Activated CD8-positive, alpha-beta T cell treated with anti-CD3 and anti-CD28 coated beads, Interleukin-2, amount 10 ng/mL, durations not matched to agents 7 days and 5 days (primary cell): Measurements from ENCODE around the gene KLHDC8B. TPM values are rescaled to one million over a fixed set of nuclear protein-coding genes. Genes with fewer than 3 reads are reported as not detected.
"Not testable (repeated sequence)": the region's sequence is repeated elsewhere in the genome, so short reads cannot be mapped to it uniquely, and the experiment has no call there.

Experiments
- ATAC-seq: fragments of 150-1000 bp; cut with Tn5 transposase; one replicate; pipeline ENCODE4 v1.10.0; 2021; ENCODE audit warnings: moderate library complexity
- CTCF ChIA-PET: fragments of 350-600 bp; sonication (Branson Sonifier 250); formaldehyde crosslinking; loops from one replicate; lab custom pipeline; 2021; ENCODE audit warnings: antibody characterized with exemption; lab: Charles Lee
- POLR2A ChIA-PET: fragments of 350-600 bp; sonication (Branson Sonifier 250); formaldehyde crosslinking; loops from one replicate; lab custom pipeline; 2021; ENCODE audit warnings: antibody characterized with exemption; lab: Charles Lee
- DNase-seq: peaks from one replicate; pipeline ENCODE4 v3.0.0-alpha.2; 2020
- H3K27ac Mint-ChIP-seq: one replicate; pipeline ENCODE4 v1.8.0; 2021; ENCODE audit warnings: mild to moderate bottlenecking, mixed read lengths
- H3K27me3 Mint-ChIP-seq: one replicate; pipeline ENCODE4 v1.8.0; 2021; ENCODE audit warnings: low read depth, mixed read lengths
- H3K36me3 Mint-ChIP-seq: one replicate; pipeline ENCODE4 v1.8.0; 2021; ENCODE audit warnings: low read depth, mixed read lengths
- H3K4me1 Mint-ChIP-seq: one replicate; pipeline ENCODE4 v1.8.0; 2021; ENCODE audit warnings: low read depth, mixed read lengths
- H3K4me3 Mint-ChIP-seq: one replicate; pipeline ENCODE4 v1.8.0; 2021; ENCODE audit warnings: mild to moderate bottlenecking, mixed read lengths
- H3K9me3 Mint-ChIP-seq: one replicate; pipeline ENCODE4 v1.8.0; 2022; ENCODE audit warnings: mixed read lengths; ENCODE audit not compliant: insufficient read depth
- total RNA-seq, 2 experiments: library from RNA; stranded (reverse); gene quantifications; one replicate each; pipeline ENCODE4 v1.2.3, GENCODE V29; 2021

Gene KLHDC8B
- total RNA-seq, 2 experiments from 2014 or later = 0.81 to 1.2 TPM

- peak; percentile 44 for ATAC-seq
- POLR2A ChIA-PET = no interaction called here
- CTCF ChIA-PET = no interaction called here
Observed at GRCh38 chr3:49199239-49199899, 28.0 kb downstream of the KLHDC8B start.

GRCh38 chr3:49199900-49200281 lies 28.5 kb downstream of the KLHDC8B start:
- Mint-ChIP-seq H3K4me3 (no peak overlapping the region), H3K27ac (no peak overlapping the region), H3K27me3 (peaks cover 4% of the 10 kb centered on the region), H3K9me3 (no peaks in the 10 kb centered on the region), H3K4me1 (no peaks in the 10 kb centered on the region), H3K36me3 (no peaks in the 10 kb centered on the region)
- ATAC-seq (no peak), DNase-seq (no peak)
- CTCF ChIA-PET = no interaction called here
- POLR2A ChIA-PET = no interaction called here

More at GRCh38 chr3:49199239-49199899, 28.0 kb downstream of the KLHDC8B start:
- Mint-ChIP-seq H3K4me1 (no peaks in the 10 kb centered on the region), H3K4me3 (no peak overlapping the region), H3K27me3 (peaks cover 4% of the 10 kb centered on the region), H3K9me3 (no peaks in the 10 kb centered on the region), H3K36me3 (no peaks in the 10 kb centered on the region), H3K27ac (no peak overlapping the region)
- no peak for DNase-seq

- Mint-ChIP-seq H3K36me3 (no peaks in the 10 kb centered on the region), H3K9me3 (no peaks in the 10 kb centered on the region), H3K4me1 (peaks cover 6% of the 10 kb centered on the region), H3K4me3 (no peak overlapping the region), H3K27me3 (peaks cover 7% of the 10 kb centered on the region), H3K27ac (no peak overlapping the region)
- ChIA-PET CTCF (interaction anchor here (0.6 kb wide), 1 partner anchor 56 kb away, joined by 3 read pairs; no protein-coding TSS in a partner anchor), POLR2A (no interaction called here)
- DNase-seq (no peak), ATAC-seq (no peak)
Observed at GRCh38 chr3:49213541-49213943, 42.1 kb downstream of the KLHDC8B start.

GRCh38 chr3:49213998-49214397 lies 42.6 kb downstream of the KLHDC8B start:
- CTCF ChIA-PET = interaction anchor here (0.6 to 1.2 kb wide), 2 partner anchors 57 to 126 kb away, joined by 3 read pairs; partner anchors contain the start of gene USP4

GRCh38 chr3:49216687-49217086 lies 45.3 kb downstream of the KLHDC8B start:
- H3K36me3 Mint-ChIP-seq, H3K27ac Mint-ChIP-seq, ATAC-seq, H3K4me3 Mint-ChIP-seq, POLR2A ChIA-PET, H3K27me3 Mint-ChIP-seq, H3K9me3 Mint-ChIP-seq, CTCF ChIA-PET, H3K4me1 Mint-ChIP-seq, DNase-seq: not testable (repeated sequence)

More at GRCh38 chr3:49213998-49214397, 42.6 kb downstream of the KLHDC8B start:
- POLR2A ChIA-PET = no interaction called here
- H3K27ac Mint-ChIP-seq = no peak overlapping the region
- ATAC-seq = no peak
- no peak for DNase-seq
- H3K4me3 Mint-ChIP-seq = no peak overlapping the region
- H3K27me3 Mint-ChIP-seq = peaks cover 7% of the 10 kb centered on the region
- H3K36me3 Mint-ChIP-seq = no peaks in the 10 kb centered on the region
- H3K9me3 Mint-ChIP-seq = no peaks in the 10 kb centered on the region
- peaks cover 6% of the 10 kb centered on the region for H3K4me1 Mint-ChIP-seq

- DNase-seq, CTCF ChIA-PET, H3K36me3 Mint-ChIP-seq, H3K9me3 Mint-ChIP-seq, H3K27me3 Mint-ChIP-seq, H3K4me3 Mint-ChIP-seq, ATAC-seq, POLR2A ChIA-PET, H3K4me1 Mint-ChIP-seq, H3K27ac Mint-ChIP-seq: not testable (repeated sequence)
Observed at GRCh38 chr3:49217108-49217507, 45.7 kb downstream of the KLHDC8B start.

GRCh38 chr3:49217688-49218470 lies 46.5 kb downstream of the KLHDC8B start:
- peaks cover 6% of the 10 kb centered on the region for H3K4me1 Mint-ChIP-seq
- DNase-seq = no peak
- no peaks in the 10 kb centered on the region for H3K9me3 Mint-ChIP-seq
- no peak for ATAC-seq
- peak overlapping the region; percentile 40 for H3K27ac Mint-ChIP-seq
- CTCF ChIA-PET = no interaction called here
- no peak overlapping the region for H3K4me3 Mint-ChIP-seq
- POLR2A ChIA-PET = no interaction called here
- H3K27me3 Mint-ChIP-seq = peaks cover 7% of the 10 kb centered on the region
- H3K36me3 Mint-ChIP-seq = no peaks in the 10 kb centered on the region

- POLR2A ChIA-PET, H3K4me3 Mint-ChIP-seq, H3K36me3 Mint-ChIP-seq, H3K4me1 Mint-ChIP-seq, ATAC-seq, CTCF ChIA-PET, H3K27me3 Mint-ChIP-seq, DNase-seq, H3K9me3 Mint-ChIP-seq: not testable (repeated sequence)
- H3K27ac Mint-ChIP-seq = peak overlapping the region; percentile 29
Observed at GRCh38 chr3:49218471-49218989, 47.1 kb downstream of the KLHDC8B start.

GRCh38 chr3:49219132-49219531 lies 47.7 kb downstream of the KLHDC8B start:
- CTCF ChIA-PET = no interaction called here
- peaks cover 6% of the 10 kb centered on the region for H3K4me1 Mint-ChIP-seq
- POLR2A ChIA-PET = no interaction called here

GRCh38 chr3:49220985-49221563 lies 49.7 kb downstream of the KLHDC8B start:
- not testable (repeated sequence) for H3K27ac Mint-ChIP-seq, DNase-seq, H3K27me3 Mint-ChIP-seq, ATAC-seq, H3K9me3 Mint-ChIP-seq, H3K4me1 Mint-ChIP-seq, H3K36me3 Mint-ChIP-seq, H3K4me3 Mint-ChIP-seq
- ChIA-PET POLR2A (interaction anchor here (0.8 kb wide), 1 partner anchor 1708 kb away, joined by 4 read pairs; no protein-coding TSS in a partner anchor), CTCF (interaction anchor here (1.0 kb wide), 1 partner anchor 50 kb away, joined by 3 read pairs; the partner anchor contains the start of gene KLHDC8B)

More at GRCh38 chr3:49219132-49219531, 47.7 kb downstream of the KLHDC8B start:
- H3K9me3 Mint-ChIP-seq = no peaks in the 10 kb centered on the region
- H3K4me3 Mint-ChIP-seq = no peak overlapping the region
- H3K27me3 Mint-ChIP-seq = peaks cover 7% of the 10 kb centered on the region
- no peaks in the 10 kb centered on the region for H3K36me3 Mint-ChIP-seq
- H3K27ac Mint-ChIP-seq = no peak overlapping the region
- no peak for DNase-seq
- ATAC-seq = no peak

GRCh38 chr3:49222002-49222401 lies 50.6 kb downstream of the KLHDC8B start:
- Mint-ChIP-seq H3K27ac (no peak overlapping the region), H3K4me3 (no peak overlapping the region), H3K27me3 (peaks cover 2% of the 10 kb centered on the region), H3K9me3 (no peaks in the 10 kb centered on the region), H3K36me3 (no peaks in the 10 kb centered on the region), H3K4me1 (peaks cover 2% of the 10 kb centered on the region)
- ChIA-PET CTCF (no interaction called here), POLR2A (no interaction called here)
- ATAC-seq = no peak
- DNase-seq = no peak
